Effector CD8-positive, alpha-beta T cell (primary cell): ENCODE measurements around the gene ZC3H7B.
A peak's percentile ranks its signal among the peaks of the same experiment; 100 is the strongest.
"Not testable (repeated sequence)": the region's sequence is repeated elsewhere in the genome, so short reads cannot be mapped to it uniquely, and the experiment has no call there.

Source experiments
- DNase-seq: peaks from one replicate; lab custom pipeline; 2025; lab: John Stamatoyannopoulos, UW
- total RNA-seq, 4 experiments: gene quantifications; one replicate each; lab custom pipeline; 2026; lab: John Stamatoyannopoulos, UW

ZC3H7B gene
- total RNA-seq, result 135 to 172 (median 163) reads per million in 4 experiments

GRCh38 chr22:41301085-41302020 is at the start of gene ZC3H7B:
Gene ZC3H7B, plus strand, starts transcription at chr22:41301525. Its CDS starts 19,136 bp downstream, at chr22:41320661.
- peak; percentile 79 for DNase-seq

- no peak for DNase-seq
Measured at GRCh38 chr22:41252365-41252764, 49.0 kb upstream of the ZC3H7B start.

- DNase-seq, result no peak
Measured at GRCh38 chr22:41254230-41254629, 47.1 kb upstream of the ZC3H7B start.

- no peak for DNase-seq
Measured at GRCh38 chr22:41256254-41257253, 44.8 kb upstream of the ZC3H7B start.

- DNase-seq, result no peak
Measured at GRCh38 chr22:41257696-41258095, 43.6 kb upstream of the ZC3H7B start.

- not testable (repeated sequence) for DNase-seq
Measured at GRCh38 chr22:41259756-41260155, 41.6 kb upstream of the ZC3H7B start.

- no peak for DNase-seq
Measured at GRCh38 chr22:41260871-41261270, 40.5 kb upstream of the ZC3H7B start.

- no peak for DNase-seq
Measured at GRCh38 chr22:41261541-41262249, 39.6 kb upstream of the ZC3H7B start.

- no peak for DNase-seq
Measured at GRCh38 chr22:41262250-41262765, 39.0 kb upstream of the ZC3H7B start.

GRCh38 chr22:41263704-41264103 is 37.6 kb upstream of the ZC3H7B start:
- no peak for DNase-seq

GRCh38 chr22:41264408-41264941 is 36.9 kb upstream of the ZC3H7B start:
- no peak for DNase-seq

GRCh38 chr22:41267958-41268357 is 33.4 kb upstream of the ZC3H7B start:
- no peak for DNase-seq

GRCh38 chr22:41271787-41272186 is 29.5 kb upstream of the ZC3H7B start:
- no peak for DNase-seq

- no peak for DNase-seq
Measured at GRCh38 chr22:41273128-41273527, 28.2 kb upstream of the ZC3H7B start.

GRCh38 chr22:41274856-41275255 is 26.5 kb upstream of the ZC3H7B start:
- DNase-seq, result no peak

GRCh38 chr22:41280065-41280464 is 21.3 kb upstream of the ZC3H7B start:
- DNase-seq, result no peak

GRCh38 chr22:41280854-41281253 is 20.5 kb upstream of the ZC3H7B start:
- no peak for DNase-seq

GRCh38 chr22:41284465-41284864 is 16.9 kb upstream of the ZC3H7B start:
- DNase-seq, result no peak

- peak; percentile 69 for DNase-seq
Measured at GRCh38 chr22:41285441-41285819, 15.9 kb upstream of the ZC3H7B start.

- peak; percentile 97 for DNase-seq
Measured at GRCh38 chr22:41285820-41286638, 15.3 kb upstream of the ZC3H7B start, which contains the start of gene RANGAP1. Gene RANGAP1, minus strand, starts transcription at chr22:41286187. Its CDS starts 5,143 bp downstream, at chr22:41281044.
